HG03066 (cell line): ENCODE data around the gene RXRA.
A peak's percentile ranks its signal among the peaks of the same experiment; 100 is the strongest.

Source experiments
- ATAC-seq: cut with Tn5 transposase; IDR thresholded peaks from one replicate; pipeline ENCODE4 v1.9.1; 2021; ENCODE audit warnings: low read depth; ENCODE audit not compliant: unreplicated experiment

The RXRA gene

GRCh38 chr9:134376386-134377142 lies 50.3 kb downstream of the RXRA start:
- no peak for ATAC-seq

GRCh38 chr9:134377143-134377484 lies 50.9 kb downstream of the RXRA start:
- ATAC-seq = no peak

- ATAC-seq = no peak
Observed at GRCh38 chr9:134377976-134378375, 51.7 kb downstream of the RXRA start.

GRCh38 chr9:134378901-134379338 lies 52.7 kb downstream of the RXRA start:
- no peak for ATAC-seq

- no peak for ATAC-seq
Observed at GRCh38 chr9:134379831-134380365, 53.6 kb downstream of the RXRA start.

- ATAC-seq = no peak
Observed at GRCh38 chr9:134380542-134381271, 54.5 kb downstream of the RXRA start.

- ATAC-seq = no peak
Observed at GRCh38 chr9:134381272-134381661, 55.0 kb downstream of the RXRA start.

- ATAC-seq = no peak
Observed at GRCh38 chr9:134381671-134382516, 55.6 kb downstream of the RXRA start.

GRCh38 chr9:134382733-134383132 lies 56.5 kb downstream of the RXRA start:
- ATAC-seq = no peak

- no peak for ATAC-seq
Observed at GRCh38 chr9:134383148-134383547, 56.9 kb downstream of the RXRA start.

- ATAC-seq = no peak
Observed at GRCh38 chr9:134384811-134385479, 58.7 kb downstream of the RXRA start.

- no peak for ATAC-seq
Observed at GRCh38 chr9:134385915-134386314, 59.7 kb downstream of the RXRA start.

- ATAC-seq = no peak
Observed at GRCh38 chr9:134386951-134387831, 60.9 kb downstream of the RXRA start.

GRCh38 chr9:134388289-134388808 lies 62.1 kb downstream of the RXRA start:
- no peak for ATAC-seq

GRCh38 chr9:134388976-134389375 lies 62.7 kb downstream of the RXRA start:
- no peak for ATAC-seq

GRCh38 chr9:134389642-134390041 lies 63.4 kb downstream of the RXRA start:
- ATAC-seq = no peak

GRCh38 chr9:134390537-134390936 lies 64.3 kb downstream of the RXRA start:
- no peak for ATAC-seq

GRCh38 chr9:134390947-134391318 lies 64.7 kb downstream of the RXRA start:
- peak; percentile 15 for ATAC-seq
